GM18868 (cell line): Measurements from ENCODE around the gene SLC25A52.
"Not testable (repeated sequence)": the region's sequence is repeated elsewhere in the genome, so short reads cannot be mapped to it uniquely, and the experiment has no call there.

Experiments
- ATAC-seq: cut with Tn5 transposase; IDR thresholded peaks from one replicate; pipeline ENCODE4 v1.9.1; 2021; ENCODE audit warnings: mild to moderate bottlenecking, moderate library complexity; ENCODE audit not compliant: unreplicated experiment

Gene SLC25A52

DNA sequence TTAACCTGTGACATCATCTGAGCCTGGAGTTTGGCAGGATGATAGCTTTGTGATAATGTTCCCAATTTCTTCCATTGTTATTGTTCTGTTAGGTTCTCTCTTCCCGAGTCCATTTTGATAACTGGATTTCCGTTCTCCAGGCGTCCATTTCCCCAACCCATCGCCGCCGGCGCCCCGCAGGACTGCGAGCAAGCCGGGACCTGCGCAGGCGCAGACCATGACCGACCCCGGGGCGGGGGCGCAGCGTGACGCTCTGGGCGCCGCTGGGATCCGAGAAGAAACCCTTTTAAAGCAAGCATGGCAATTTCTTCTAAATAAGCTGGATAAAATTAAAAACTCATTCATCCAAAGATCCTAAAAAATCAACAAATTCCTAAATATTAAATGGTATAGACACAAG lies at the start of gene SLC25A52:
Gene SLC25A52, minus strand, starts transcription at position 186 of the 400 bp plus-strand sequence. CDS start 219 bp downstream, outside the sequence.
- ATAC-seq, result no peak

DNA sequence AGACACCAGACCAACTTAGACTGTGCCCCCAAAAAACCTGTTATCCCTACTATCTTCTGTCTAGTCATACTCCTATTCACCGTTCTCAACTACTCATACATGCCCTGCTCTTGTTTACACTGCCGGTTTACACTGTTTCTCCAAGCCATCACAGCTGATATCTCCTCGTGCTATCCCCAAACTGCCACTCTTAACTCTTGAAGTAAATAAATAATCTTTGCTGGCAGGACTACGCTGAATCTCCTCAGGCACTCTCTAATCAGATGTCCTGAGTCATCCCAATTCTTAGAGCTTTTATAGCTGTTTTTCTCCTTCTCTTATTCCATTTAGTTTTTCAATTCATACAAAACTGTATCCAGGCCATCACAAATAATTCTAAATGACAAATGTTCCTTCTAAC lies 48.4 kb upstream of the SLC25A52 start:
- ATAC-seq, result not testable (repeated sequence)

DNA sequence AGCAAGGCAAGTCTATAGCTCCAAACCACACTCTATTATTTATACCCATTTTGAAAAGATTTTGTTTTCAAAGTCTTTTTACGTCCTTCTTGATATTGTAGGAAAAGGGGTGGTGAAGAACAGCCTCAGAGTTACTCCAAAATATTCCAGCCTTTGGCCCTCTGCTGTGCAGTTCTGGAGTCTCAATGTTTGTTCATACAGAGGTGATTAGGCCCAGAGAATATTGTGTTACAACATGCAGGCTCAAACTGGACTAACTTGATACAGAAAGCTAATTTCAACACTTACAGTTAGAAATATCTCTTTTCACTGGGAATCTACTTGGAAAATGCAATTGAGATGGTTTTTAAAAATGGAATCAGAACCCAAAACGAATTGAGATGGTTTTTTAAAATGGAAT lies 40.4 kb upstream of the SLC25A52 start:
- ATAC-seq, result no peak

GRCh38 chr18:31799257-31799656 lies 38.6 kb upstream of the SLC25A52 start:
- not testable (repeated sequence) for ATAC-seq

DNA sequence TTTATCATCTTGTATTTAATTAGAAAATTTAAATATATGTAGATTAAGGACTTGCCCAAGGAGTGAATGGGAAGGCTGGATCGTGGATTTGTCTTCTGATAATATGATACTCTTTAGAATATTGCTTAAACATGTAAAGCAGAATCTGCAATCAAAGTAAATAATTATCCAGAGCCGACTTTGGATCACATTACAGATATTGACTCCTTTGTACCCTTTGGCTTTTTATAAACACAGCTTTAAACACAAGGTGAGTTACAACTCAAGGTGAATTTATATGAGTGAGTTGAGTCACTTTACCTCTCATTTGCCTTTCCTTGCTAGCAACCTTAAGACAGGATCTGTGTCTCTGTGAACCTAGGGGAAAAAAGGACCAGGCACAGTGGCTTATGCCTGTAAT lies 37.7 kb upstream of the SLC25A52 start:
- no peak for ATAC-seq

DNA sequence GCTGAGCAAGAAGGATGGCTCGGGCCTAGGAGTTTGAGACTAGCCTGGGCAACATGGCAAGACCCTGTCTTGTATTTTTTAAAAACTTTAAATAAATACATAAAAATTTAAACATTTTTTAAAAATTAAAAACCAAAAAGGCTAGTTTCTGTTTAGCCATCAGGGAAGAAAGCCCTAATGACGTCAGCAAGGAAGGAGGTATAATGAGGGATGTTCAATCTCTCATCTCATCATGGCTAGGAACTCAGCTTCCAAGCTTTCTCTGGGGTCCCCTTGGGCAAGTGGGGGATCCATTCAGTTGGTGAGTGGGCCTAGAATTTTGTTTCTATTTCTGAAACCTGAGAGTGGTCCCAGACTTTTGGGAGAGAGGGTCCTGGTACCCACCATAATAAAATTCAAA lies 35.1 kb upstream of the SLC25A52 start:
- ATAC-seq, result no peak

DNA sequence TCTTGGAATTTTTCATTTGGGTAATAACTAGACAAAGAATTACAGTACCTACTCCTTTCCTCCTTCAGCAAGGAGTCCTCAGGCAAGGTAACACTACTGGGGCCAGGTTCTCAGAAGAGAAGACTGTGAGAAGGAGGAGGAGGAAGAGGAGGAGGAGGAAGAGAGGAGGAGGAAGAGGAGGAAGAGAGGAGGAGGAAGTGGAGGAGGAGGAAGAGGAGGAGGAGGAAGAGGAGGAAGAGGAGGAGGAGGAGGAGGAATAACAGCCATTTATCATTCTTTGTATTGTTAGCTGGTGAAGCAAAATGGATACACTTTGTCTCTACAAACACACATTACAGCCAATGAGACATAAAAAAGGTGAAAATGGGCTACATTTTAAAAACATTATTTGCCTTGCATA lies 32.9 kb upstream of the SLC25A52 start:
- ATAC-seq, result no peak

DNA sequence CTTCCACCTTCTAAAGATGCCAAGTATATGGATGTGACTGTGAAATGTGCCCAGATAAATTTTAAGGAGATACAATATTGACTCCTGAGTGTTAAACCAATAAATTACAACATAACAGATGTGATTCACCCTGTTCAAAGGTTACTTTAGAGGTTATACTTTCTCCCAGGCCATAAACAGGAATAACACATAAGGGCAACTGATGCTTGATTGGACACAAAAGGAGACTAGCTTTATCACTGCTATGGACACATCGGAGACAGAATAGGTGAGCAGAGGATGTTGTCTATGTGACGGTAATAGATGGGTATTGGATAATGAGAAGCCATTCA lies 31.9 kb upstream of the SLC25A52 start:
- no peak for ATAC-seq

DNA sequence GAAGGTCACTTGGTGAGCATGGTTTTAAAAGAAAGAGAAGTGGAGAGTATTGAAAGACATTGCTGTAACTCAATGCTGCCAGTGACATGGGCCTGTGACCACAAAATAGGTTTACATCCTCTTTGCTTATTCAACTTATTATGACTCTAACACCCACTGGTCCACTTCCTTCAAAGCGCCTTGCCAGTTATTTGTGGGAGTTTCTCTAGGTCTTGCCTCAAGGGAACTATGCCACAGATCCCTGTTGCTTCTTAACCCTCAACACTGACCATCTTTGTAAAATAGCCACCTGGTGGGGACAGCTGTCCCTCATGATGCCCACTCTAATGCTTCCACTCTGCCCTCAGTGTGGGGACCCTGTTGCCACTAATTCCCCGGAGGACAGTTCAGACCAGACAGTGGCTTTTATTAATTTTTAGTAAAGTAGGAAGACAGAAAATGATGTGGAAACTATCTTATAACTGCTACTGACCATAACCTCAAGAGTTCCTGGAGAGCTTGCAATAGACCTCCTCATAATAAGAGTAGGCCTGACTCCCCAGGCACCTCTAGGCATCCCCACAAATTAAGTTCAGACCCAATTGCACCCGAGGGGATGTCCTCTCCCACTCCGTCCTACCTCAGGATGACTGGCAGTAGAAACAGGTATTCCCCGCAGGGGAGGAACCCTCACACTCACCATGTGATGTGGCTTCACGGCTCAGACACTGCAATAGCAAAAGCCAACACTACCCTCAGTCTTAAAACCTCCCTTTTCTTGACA lies 31.3 kb upstream of the SLC25A52 start:
- ATAC-seq, result peak; percentile 92

DNA sequence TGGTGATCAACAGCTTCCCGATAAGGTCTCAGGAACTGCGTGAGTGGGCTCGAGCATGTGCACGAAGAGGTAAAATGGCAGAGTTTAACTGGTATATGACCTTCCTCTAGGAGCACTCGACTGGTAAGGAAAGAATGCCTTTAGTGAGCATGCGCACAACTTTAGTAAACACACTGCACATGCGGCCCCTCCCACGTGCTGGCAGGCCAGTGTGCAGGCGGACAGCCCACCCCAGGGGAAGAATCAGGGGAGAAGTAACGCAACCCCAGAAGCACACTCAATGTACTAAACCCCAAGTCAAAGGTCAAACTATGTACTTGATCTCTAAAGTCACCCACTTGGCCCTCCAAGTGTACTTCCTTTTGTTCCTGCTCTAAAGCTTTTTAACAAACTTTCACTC lies 28.7 kb upstream of the SLC25A52 start:
- ATAC-seq, result no peak

GRCh38 chr18:31783059-31783458 lies 22.4 kb upstream of the SLC25A52 start:
- ATAC-seq, result no peak

DNA sequence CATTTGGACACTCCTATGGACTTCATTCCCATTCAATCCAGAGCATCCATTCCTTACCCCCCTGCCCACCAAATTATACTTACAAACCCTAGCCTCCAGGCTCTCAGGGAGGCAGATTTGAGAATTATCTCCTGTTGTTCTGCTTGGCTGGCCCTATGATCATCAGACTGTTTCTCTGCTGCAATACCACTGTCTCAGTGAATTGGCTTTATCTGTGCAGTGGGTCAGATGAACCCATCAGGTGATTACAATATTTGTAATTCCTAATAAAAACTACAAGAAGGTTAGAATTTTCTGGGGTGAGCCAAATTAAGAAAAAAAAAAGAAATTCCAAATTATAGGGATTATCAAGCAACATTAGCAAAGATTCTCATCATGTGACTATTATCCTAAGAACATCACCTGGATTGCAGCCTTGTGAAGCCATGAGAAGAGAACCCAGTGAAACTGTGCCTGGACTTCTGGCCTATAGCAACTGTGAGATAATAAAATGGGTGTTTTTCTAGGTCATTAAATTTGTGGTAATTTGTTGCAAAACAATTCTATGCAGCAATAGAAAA lies 17.8 kb upstream of the SLC25A52 start:
- no peak for ATAC-seq

DNA sequence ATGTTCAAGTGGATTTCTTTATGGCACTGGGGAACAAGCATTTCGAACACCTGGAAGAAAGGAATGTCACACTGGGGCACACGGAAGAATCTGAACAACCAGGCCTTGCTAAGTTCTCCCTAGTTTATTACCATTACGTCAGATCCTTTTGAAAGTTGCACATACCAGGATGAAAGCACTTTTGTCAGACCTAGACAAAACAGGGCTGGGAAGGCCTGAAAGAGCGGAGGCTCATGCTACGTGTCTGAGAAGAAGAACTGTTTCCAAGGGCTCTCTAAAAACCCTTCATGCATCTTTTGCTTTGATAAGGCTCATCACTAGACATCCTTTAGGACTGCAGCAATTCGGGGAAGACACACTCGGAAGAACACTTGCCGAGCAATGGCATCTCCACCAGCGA lies 15.4 kb upstream of the SLC25A52 start:
- ATAC-seq, result no peak

DNA sequence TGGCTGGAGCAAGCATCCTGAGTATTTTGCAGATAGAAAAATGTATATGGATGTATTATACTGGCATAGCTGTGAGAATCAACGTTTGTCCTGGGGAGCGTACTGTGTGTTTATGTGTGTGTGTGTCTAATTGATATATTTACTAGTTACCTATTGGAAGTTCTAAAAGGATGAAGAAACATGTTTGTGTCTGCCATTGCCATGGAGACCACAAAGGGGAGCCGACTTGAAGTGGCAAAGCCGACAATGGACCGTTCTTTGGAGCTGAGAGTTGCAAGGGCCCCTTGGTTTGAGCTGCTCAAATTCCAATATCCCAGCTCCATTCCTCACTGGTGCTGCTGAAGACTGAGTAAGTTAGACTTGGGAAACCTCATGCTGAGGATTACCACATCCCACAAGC lies 14.3 kb upstream of the SLC25A52 start:
- no peak for ATAC-seq

DNA sequence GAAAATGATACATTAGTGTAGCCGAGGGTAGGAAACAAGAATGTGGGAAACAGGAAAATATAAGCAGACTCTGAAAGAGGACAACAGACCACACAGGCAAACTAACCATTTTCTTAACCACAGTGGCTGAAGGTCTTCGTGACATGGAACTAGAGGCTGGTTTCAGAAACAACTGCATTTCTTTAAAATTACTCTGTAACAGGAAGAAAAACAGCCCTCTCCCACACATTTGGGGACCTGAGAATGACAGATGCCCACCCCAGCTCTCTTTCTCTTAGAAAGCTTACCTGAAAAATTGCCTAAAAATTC lies 13.8 kb upstream of the SLC25A52 start:
- ATAC-seq, result peak; percentile 85

- ATAC-seq, result peak; percentile 52
These were observed 13.2 kb upstream of the SLC25A52 start for GRCh38 chr18:31773774-31774476.

- no peak for ATAC-seq
These were observed 12.0 kb upstream of the SLC25A52 start for GRCh38 chr18:31772699-31773098.

- ATAC-seq, result no peak
These were observed 10.4 kb downstream of the SLC25A52 start for GRCh38 chr18:31750273-31750672.

- no peak for ATAC-seq
These were observed 14.3 kb downstream of the SLC25A52 start for GRCh38 chr18:31746396-31746795.

- ATAC-seq, result no peak
These were observed 16.2 kb downstream of the SLC25A52 start for GRCh38 chr18:31744321-31745067.

GRCh38 chr18:31743600-31743999 lies 17.1 kb downstream of the SLC25A52 start:
- not testable (repeated sequence) for ATAC-seq
